GM19025 (cell line): ENCODE data around the gene CARD10.

Experiments used
- ATAC-seq: cut with Tn5 transposase; IDR thresholded peaks from one replicate; pipeline ENCODE4 v1.9.1; 2021; ENCODE audit warnings: mild to moderate bottlenecking, low read depth, moderate library complexity; ENCODE audit not compliant: unreplicated experiment

CARD10 gene

DNA sequence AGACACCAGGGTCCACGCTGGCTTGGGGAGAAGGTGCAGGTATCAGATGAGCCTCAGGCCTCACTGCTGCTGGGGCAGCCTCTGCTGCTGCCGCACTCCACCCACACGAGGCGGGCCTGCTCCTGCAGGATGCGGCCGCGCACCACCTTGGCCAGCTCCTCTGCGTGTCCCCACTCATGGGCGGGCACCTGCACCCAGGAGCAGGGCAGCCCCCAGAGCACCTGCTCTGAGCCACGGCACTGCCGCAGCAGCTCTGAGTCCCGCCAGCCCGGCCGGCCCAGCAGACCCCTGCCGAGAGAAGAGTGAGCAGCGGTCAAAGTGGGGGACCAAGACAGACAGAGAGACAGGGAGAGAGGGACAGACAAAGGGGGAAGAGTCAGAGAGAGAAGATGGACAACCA, 28.1 kb downstream of the CARD10 start:
- ATAC-seq, result no peak

- no peak for ATAC-seq
These were observed 29.2 kb downstream of the CARD10 start for GRCh38 chr22:37489983-37490382.

GRCh38 chr22:37488337-37489135, 30.7 kb downstream of the CARD10 start:
- no peak for ATAC-seq

DNA sequence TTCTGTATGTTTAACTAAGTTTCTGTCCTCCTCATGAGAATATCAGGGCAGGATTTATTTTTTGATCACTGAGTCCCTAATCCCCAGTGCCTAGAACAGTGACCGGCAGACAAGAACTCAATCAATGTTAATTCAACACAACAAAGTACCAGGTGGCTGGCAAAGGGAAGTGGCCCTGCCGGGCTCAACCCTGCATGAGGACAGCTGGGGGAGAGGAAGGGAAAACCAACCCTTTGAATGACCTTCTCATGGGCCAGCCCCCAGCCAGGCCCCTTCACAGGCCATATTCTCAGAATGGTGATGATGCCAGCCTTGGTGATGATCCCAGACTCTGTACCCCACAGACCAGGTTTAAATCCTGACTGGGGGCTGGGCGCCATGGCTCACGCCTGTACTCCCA, 31.6 kb downstream of the CARD10 start:
- no peak for ATAC-seq

DNA sequence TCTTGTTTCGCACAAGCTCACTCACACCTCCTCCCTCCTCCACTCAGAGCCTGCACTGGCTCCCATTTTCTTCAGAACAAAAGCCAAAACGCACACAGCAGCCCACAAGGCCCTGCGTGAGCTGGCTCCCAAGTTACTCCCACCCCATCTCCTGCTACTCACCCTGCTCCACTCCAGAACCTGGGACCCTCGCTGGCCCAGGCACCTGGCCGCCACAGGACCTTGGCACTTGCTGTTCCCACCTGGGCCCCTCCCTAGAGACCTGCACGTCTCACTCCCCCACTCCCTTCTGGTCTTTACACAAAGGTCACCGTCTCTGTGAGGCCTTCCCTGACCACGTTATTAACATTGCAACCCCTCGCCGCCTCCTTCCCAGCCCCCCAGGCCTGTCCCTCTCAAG, 32.1 kb downstream of the CARD10 start:
- no peak for ATAC-seq

GRCh38 chr22:37486224-37486845, 32.9 kb downstream of the CARD10 start, which contains the start of gene MFNG:
TSS of gene MFNG (minus strand) at chr22:37486384. CDS start at chr22:37486177, 207 bp downstream.
- peak; percentile 56 for ATAC-seq

DNA sequence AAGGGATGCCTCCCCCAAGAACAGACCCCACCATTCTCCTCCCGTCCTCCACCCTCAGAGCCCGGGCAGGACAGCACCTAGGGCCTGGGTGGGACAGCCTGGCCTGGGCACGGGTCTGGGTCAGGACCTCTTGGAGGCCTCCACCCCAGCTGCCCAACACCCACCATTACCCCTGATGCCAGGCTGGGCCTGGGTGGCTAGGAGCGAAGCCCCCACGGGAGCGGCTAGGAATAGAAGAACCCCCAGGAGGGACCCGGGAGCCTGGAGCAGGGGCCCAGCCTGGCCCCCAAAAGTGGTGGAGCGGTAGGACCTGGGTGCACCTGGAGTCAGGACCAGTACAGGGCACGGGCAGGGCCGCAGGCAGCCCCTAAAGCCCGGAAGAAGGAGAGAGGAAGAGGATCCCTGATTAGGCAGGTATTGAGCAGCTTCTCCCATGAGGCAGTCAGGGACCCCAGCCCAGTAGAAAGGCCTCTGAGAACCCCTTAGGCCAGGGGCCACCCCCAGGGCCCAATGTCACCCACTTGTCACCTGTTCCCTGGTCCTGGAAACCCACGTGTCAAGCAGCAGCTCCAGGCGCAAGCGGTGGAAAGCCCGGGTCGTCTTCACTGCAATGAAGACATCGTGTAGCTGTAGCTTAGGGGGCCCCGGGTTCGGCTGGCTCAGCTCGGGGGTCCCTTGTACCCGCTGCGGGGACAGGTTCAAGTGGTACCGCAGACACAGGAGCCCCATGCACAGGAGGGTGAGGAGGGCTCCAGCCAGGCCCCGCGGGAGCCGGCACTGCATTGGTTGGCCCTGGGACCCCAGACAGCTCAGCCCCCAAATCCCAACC, 33.6 kb downstream of the CARD10 start:
- no peak for ATAC-seq

- no peak for ATAC-seq
These were observed 34.5 kb downstream of the CARD10 start for GRCh38 chr22:37484480-37485394.

DNA sequence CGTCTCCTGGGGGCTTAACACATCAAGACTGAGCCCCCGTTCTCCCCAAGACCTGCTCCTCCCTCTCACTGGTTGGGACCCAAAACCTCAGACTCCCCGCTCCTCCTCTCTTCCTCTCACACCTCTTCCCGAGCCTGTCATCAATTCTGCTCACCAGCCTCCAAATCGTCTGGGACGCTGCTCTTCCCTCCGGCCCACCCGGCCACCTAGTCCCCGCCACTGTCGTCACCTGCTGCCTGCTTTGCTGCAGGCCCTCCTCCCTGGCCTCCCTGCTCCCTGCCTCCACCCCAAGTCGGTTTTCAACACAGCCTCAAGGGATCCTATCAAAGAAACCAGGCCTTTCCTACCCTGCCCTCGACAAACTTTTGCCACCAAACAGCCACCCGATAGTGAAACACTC, 36.2 kb downstream of the CARD10 start:
- ATAC-seq, result no peak

DNA sequence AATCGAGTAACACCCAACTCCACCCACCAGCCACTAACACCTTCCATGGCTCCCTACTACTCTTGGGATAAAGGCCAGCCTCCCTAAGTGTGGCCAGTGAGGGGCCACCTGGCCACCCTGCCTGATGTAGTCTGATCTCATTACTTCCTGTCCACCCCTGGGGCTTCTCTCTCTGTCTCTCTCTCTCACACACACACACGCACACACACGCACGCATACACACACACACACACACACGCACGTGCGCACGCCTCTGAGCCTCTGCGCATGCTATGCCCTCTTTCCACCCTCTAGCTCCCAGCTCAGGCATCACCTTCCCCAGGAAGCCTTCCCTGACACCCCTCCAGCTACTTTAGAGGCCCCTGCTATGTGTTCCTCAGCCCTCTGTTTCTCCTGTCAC, 37.0 kb downstream of the CARD10 start:
- ATAC-seq, result no peak

GRCh38 chr22:37481347-37481907, 37.8 kb downstream of the CARD10 start:
- no peak for ATAC-seq

DNA sequence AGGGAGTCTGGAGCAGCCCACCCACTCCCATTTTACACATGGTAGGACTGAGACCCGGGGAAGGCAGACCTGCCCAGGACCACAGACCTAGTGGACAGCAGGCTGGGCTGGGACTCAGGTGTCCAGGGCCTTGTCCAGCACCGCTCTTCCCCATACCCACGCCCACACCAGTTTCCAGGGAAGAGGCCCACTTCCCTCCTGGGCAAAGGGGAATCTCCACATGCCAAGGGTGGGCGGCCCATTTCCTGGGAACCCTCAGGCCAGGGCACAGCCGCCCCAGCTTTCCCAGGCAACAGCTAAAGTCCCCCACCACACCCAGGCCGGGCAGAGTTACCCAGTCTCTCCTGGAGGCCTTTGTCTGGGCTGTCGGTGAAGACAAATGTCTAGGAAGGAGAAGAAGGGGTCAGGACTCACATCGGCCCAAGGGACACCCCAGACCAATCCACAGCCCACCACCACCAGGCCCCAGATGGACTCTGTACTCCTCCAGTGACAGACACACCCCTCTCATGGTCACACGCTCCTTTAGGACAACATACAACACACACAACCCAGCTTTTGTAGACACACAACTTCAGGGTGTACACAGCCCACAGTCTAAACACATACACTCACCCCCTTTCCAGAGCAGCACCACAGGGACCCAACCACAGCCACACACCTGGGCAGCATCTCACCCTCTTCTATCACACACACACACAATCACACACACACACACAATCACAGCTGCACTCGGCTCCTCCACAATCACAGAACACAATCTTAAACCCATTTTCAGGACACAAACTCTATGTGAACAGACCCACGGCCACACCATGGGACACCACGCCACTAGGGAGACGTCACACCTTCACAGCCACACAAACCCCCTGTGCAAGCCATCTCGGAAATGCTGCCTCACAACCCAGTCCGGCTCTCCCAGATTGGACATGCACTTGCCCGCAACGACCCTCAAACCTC, 38.5 kb downstream of the CARD10 start:
- ATAC-seq, result no peak

- no peak for ATAC-seq
These were observed 40.0 kb downstream of the CARD10 start for GRCh38 chr22:37479196-37479595.

DNA sequence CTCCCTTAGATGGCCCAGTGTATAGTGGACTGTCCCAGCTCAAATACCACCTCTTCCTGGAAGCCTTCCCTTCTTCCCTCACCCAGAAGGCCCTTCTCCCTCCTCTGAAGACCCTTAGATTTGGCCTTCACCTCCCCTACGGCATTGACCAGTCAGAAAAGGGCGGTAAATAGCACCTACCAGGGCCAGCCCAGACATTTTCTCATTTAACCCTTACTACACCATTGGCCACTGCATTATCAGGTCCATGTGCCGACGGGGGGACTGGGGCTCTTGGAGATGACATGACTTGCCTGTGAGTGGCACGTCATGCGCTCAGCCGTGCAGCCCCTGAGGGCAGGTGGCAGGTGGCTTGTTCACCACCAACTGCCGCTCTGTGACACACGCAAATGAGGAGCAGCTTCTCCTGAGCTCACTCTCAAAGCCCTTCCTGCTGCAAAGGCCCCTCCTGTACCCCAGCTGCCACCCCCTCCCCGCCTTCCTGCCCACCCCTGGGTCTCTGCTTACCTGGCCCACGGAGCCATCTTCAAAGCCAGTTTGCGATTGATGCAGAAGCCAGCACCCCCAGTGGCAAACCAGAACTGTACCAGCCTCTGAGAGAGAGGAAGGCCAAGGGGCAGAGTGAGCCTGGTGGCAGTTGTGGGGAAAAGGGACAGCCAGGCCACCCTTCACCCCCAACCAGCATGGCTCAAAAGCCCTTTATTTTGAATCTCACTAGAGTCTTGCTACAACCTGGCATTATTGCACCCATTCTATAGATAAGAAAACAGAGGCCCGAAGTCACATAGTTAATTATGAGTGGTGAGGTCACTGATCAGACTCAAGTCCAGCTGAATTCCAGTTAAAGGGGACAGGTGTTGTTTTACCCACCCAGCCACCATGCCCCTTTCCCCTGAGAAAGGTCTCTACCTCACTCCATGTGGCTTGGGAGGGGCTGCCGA, 42.6 kb downstream of the CARD10 start:
- ATAC-seq, result no peak

GRCh38 chr22:37474447-37475090, 44.6 kb downstream of the CARD10 start:
- no peak for ATAC-seq

- ATAC-seq, result no peak
These were observed 45.7 kb downstream of the CARD10 start for GRCh38 chr22:37473437-37473946.

- ATAC-seq, result no peak
These were observed 46.7 kb downstream of the CARD10 start for GRCh38 chr22:37472418-37473006.
